Fibroblast of villous mesenchyme (primary cell): Measurements from ENCODE around the gene OPN4. TPM values are rescaled to one million over a fixed set of nuclear protein-coding genes. Genes with fewer than 3 reads are reported as not detected.

Experiments used
- DNase-seq: peaks from one replicate; pipeline ENCODE4 v3.0.0-alpha.2; 2010; ENCODE audit warnings: low read depth
- H3K4me3 ChIP-seq: 2 replicates; pipeline ENCODE4 v1.5.1; 2011; ENCODE audit warnings: low read depth, mild to moderate bottlenecking, low read length
- total RNA-seq: library from RNA; depleted of rRNA; stranded (reverse); fragments of >200 nt; gene quantifications from 2 replicates; pipeline ENCODE4 v1.2.3, GENCODE V29; 2012
- TF ChIP-seq, protein P1 (sequence below): IDR thresholded peaks from 2 replicates; pipeline ENCODE4 v1.5.1; 2012; ENCODE audit warnings: low read depth, mild to moderate bottlenecking, low read length; ENCODE audit not compliant: insufficient read depth

Gene OPN4
- total RNA-seq, 1 donor = not detected

DNA sequence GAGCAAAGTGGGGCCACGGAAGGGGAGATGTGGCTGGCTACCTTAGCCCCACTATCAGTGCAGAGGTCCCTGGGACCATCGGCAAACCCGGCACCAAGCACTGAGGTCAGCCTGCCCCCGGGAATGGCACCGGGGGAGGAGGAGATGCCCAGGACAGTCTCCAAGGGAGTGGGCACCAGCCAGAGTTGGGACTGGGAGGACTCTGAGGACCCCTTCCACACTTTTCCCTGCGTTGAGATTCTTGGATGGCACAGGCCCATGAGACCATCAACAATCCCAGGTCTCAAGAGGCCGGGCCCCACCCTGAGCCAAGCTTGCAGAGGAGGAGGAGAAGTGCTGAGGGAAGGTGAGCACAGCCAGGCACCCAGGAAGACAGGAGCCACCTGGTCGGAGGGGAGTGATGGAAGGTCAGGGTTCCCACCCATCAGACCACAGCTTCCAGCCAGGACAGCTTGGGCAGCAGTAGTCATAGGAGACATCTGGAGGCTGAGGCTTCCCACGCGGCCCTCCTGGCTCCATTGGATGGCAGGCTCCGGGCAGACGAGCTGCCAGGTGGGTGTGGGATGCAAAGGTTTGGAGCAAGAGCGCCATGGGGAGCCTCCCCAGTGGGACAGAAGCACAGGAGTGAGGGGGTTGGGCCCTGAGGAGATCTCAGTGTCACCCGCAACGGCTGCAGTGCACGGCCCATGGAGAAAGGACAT lies 2.6 kb upstream of the OPN4 start:
- TF ChIP-seq, protein P1, sequence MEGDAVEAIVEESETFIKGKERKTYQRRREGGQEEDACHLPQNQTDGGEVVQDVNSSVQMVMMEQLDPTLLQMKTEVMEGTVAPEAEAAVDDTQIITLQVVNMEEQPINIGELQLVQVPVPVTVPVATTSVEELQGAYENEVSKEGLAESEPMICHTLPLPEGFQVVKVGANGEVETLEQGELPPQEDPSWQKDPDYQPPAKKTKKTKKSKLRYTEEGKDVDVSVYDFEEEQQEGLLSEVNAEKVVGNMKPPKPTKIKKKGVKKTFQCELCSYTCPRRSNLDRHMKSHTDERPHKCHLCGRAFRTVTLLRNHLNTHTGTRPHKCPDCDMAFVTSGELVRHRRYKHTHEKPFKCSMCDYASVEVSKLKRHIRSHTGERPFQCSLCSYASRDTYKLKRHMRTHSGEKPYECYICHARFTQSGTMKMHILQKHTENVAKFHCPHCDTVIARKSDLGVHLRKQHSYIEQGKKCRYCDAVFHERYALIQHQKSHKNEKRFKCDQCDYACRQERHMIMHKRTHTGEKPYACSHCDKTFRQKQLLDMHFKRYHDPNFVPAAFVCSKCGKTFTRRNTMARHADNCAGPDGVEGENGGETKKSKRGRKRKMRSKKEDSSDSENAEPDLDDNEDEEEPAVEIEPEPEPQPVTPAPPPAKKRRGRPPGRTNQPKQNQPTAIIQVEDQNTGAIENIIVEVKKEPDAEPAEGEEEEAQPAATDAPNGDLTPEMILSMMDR = no peak

DNA sequence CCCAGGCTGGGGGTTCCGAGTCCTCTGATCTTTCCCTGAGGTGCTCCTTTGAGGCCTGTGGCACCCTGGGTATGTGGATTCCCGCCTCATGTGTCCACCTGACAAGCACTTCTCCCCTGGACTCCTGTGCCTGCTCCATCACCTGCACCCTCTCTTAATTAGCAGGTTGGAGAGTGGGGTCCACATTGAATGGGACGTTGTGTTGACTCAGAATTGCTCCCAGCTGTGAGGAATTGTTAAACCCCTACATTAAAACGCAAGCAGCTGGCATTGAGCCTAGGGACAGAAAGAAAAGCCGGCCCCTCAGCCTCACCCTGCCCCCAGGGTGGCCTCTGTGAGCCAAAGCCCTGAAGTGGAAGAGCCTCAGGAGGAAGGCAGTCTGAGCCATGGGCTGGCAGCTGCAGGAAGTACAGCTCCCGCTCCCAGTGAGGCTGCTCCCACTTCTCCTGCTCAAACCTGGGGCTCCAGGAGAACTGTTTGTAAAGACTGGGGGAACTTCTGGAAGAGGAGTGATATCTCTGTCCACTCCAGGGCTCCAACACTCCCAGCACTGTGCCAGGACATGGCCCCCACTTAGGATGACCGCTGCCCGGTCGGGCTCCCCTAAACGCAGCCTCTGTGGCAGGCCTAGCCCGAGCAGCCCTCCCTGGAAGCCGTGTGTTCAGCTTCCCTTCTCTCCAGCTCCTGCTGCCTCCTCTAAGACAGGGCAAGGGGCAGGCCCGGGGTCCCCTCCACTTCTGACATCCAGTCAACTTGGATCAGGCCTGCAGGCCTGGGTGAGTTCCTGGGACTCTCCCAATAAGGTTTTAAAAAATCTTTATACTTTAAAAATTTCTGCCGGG lies 1.8 kb upstream of the OPN4 start:
- no peak for DNase-seq
- H3K4me3 ChIP-seq = no peak overlapping the region
- TF ChIP-seq, protein P1 = no peak

More for the DNA sequence above, 2.6 kb upstream of the OPN4 start:
- no peak for DNase-seq
- no peak overlapping the region for H3K4me3 ChIP-seq

DNA sequence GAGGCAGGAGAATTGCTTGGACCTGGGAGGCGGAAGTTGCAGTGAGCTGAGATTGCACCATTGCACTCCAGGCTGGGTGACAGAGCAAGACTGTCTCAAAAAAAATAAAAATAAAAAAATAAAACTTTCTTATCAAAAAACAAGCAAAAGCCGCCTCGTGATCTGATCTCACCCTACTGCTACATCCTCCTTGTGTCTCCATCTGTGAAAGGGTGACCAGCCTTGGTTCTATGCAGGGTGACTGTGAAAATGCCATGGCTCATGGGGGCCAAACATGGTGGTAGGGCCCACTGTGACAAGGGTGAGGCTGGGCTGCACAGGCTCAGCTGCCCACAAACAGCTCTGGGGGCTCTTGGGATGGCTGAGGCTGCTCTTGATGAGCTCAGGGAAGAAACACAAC lies 968 bp upstream of the OPN4 start:
- H3K4me3 ChIP-seq = no peak overlapping the region
- no peak for DNase-seq
- TF ChIP-seq, protein P1 = no peak

DNA sequence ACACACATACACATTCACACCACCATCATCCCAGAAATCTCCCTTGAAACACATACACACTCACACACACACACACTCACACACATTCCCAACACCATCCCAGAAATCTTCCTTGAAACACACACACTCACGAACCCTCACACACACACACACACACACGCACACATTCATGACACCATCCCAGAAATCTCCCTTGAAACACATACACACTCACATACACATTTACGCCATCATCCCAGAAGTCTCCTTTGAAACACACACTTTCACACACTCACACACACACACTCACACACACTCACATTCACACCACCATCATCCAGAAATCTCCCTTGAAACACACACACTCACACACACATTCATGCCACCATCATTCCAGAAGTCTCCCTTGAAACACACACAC lies 360 bp upstream of the OPN4 start:
- DNase-seq = no peak
- no peak overlapping the region for H3K4me3 ChIP-seq
- TF ChIP-seq, protein P1 = no peak

DNA sequence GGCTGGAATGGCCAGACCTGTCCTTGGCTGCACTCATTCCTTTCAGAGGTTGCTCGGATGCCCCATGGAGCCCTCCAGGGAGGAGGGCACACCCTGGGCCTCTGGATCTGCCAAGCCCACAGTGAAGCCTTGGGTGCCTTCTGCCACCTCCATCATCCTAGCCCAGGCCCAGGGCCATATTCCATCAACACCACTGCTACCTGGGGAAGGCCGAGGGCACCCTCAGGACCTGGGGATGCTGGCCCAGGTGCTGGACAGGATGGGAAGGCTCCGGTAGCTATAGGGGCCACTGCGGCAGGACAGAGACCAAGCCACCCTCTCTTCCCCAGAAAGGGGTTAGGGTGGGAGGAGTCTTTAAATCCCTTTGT lies 810 bp downstream of the OPN4 start:
- DNase-seq = no peak
- TF ChIP-seq, protein P1 = no peak
- H3K4me3 ChIP-seq = no peak overlapping the region

DNA sequence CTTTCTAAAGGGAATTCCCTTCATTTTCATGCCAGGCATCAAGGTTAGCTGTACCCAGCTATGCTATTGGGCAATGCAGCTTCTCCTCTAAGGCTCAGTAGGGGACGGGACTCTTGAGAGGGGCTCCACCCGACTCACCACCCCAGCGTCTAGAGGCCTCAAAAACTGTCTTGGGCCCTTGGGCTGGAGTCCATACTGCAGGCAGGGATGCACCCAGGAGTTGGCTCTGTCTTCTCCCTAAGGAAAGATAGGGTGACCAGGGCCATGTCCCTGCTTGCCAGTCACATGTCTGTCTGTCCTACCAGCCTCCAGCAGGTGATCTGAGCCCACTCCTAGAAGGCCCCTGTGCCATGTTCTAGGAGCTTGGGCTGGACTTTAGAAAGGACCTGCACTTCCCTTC lies 1.2 kb downstream of the OPN4 start:
- TF ChIP-seq, protein P1 = no peak
- no peak overlapping the region for H3K4me3 ChIP-seq

More for the DNA sequence above, 1.2 kb downstream of the OPN4 start:
- no peak for DNase-seq
